Ammon's horn (tissue), 1 donor: Measurements from ENCODE around the gene PAXX.

Experiments used
- DNase-seq: peaks from one replicate; pipeline ENCODE4 v3.0.0-alpha.2; 2016; ENCODE audit warnings: low spot score

PAXX gene

DNA sequence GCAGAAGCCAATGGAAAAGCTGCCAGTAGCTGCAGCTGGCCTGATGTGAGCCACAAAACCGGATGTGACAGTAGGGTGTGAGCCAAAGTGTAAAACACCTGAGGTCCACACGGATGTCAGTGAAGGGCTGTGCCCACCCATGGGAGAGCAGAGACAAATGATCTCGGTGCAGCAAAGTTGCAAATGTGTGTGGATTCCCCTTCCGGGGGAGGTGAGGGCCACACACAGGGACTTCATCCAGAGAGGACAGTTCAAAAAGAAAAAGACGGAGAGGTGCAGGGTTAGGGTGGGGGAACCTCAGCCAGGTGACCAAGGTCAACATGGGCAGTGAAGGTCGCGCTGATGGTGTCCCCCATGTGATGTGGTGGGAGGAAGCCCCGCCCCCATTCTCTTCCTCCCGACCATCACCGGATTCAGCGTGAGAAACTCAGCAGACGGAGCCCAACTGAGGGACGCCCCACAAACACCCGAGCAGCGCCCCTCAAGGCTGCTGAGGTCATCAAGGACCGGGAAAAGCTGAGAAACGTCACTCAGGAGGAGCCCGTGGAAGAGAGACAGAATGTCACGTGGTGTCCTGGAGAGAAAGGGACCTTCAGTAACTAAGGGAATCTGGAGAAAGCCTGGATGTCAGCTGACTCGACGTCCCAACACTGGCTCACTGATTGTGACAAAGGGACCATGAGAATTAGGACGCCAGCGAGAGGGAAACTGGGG is 26.3 kb upstream of the PAXX start:
- peak; percentile 92 for DNase-seq

DNA sequence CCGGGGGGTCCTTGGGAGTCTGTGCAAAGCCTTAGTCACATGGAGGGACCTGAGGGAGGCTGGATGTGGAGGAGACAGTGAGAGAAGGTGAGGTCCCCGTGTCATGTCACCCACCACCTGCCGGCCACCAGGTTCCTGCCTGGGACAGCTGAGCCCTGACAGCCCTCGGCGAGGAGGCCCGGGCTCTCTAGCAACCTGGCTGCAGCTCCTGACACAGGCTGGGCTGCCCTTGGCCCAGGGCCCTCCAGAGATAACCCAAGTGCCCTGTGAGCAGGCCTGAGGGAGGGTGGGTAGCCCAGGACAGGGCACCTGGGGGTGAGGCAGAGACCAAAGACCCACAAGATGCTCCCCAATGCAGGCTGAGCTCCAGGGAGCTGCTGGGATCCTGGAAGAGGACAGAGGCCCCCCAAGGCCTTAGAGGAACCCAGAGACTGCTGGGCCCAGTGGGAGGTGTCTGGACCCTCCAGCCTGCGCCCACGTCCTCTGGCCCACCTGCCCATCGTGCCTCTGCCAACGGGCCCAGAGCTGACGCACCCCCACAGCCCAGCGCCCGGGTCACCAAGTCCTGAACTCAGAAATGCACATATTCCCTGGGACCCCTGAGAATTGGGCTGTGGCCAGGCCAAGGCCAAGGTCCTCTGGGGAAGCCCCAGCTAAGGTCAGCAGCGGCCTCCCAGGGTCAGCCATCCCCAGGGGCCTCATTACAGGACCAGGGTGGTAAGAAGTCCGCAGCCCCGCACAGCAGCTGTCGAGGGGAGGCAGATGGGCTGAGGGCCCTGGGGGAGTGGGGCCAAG is 23.7 kb upstream of the PAXX start:
- DNase-seq, result no peak

- no peak for DNase-seq
These were observed 23.1 kb upstream of the PAXX start for GRCh38 chr9:136969150-136969549.

- DNase-seq, result no peak
These were observed 22.4 kb upstream of the PAXX start for GRCh38 chr9:136969774-136970173.

GRCh38 chr9:136970361-136970760 is 21.9 kb upstream of the PAXX start:
- DNase-seq, result no peak

DNA sequence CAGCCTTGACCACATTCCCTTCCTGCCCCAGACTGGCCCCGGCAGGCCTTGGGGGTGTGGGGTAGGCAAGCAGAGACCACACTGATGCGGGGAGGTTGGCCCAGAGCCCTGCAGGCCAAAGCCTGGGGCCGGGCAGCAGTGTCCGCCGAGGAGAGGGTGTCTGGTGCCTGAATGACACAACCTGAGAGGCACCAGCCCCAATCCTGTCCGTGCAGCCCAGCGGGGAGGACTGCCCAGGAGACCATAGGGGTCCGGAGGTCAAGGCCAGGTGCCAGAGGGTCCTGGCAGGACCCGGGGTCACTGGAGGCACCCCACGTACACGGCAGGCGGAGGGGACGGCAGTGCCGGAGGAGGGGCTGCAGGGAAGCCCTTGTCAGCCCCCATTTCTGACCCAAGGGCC is 20.5 kb upstream of the PAXX start:
- no peak for DNase-seq

- no peak for DNase-seq
These were observed 19.9 kb upstream of the PAXX start for GRCh38 chr9:136972335-136972734.

GRCh38 chr9:136972743-136973142 is 19.5 kb upstream of the PAXX start:
- no peak for DNase-seq

DNA sequence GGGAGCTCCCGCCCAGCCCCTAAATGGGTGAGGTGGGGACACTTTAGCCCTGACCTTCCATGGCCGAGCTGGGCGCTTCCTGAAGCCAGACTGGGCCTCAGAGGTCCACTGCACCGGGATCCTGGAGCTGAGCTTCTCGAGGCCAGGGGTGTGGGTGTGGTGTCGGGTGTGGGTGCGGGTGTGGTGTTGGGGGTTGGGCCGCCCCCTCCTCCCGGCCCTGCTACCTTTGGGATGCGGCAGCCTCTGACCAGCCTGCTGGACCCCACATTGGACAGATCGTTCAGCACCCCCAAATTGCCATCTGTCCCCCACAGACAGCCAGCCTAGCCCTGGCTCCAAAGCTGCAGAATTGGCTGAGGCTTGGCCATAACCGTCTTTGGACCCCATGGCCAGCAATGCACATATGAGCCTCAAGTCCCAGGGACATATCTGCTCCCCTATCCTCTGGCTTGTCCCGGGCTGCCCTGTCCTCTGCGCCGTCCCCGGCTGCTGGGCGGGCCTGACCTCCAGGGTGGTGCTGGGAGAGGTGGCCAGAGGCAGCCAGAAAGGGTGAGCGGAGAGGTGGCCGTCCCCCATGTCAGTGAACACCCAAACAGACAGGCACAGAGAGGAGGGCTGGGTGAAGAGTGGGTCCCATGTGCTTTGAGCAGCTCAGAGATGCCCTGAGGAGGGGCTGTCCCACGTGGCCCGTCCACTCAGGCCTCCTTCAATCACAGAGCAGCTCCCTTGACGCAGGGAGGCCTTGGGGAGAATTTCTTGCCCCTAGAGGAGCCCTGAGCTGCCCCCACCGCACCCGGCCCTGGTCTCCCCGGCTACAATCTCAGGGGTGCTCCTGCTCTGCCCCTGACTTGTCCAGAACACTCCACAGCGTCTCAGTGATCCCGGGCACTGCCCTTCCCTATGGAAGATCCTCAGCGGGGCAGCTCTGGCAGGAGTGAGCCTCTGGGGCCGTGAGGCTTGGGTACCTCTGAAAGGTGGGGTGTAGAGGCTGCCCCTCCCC is 18.3 kb upstream of the PAXX start:
- DNase-seq, result no peak

DNA sequence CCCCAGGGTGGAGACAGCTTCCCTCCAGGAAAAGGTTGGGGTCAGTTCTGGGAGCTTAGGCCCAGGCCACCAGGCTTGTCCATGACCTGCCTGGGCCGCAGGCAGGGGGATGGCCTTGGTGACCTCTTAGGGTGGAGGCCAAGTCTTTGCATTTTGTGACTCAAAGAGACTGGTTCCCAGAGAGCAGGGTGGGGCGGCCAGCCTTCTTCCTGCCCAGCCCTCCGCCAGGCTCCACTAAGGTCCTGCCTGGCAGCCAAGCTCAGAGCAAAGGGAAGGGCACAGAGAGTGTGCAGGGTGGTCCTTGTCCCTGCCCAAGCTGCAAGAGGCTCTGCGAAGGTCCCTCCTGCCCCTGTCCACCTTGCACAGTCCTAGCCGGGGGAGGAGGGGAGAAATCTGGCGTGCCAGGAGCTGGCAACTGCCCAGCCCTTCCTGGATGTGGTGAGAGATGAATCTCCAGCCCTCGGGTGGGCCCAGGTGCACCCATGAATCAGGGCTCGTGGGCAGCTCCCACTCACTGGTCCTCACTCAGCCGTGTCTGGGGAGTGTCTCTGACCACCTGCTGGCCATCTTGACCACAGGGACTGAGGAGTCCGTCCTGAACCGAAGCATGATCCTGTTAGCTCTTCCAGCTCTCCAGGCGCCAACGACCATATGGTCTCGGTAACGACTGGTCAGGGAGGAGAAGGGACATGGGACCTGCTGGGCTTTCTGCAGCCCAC is 17.2 kb upstream of the PAXX start:
- no peak for DNase-seq

DNA sequence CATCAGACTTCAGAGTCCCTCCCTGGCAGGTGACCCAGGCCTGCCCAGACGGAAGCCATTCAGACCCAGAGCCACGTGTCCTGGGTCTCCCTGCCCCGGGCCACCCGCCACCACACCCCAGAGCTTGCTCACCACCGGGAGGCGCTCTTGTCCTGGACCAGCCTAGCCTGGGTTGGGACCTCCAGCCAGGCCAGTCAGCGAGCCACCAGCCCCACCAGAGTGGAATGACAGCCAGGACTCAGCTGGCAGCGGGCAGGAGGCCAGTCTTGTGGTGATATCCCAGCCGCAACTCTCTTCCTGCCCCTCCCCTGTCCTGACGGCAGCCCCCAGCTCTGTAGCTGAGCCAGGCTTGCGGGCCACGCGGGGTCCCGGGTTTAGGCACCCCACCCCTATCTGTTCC is 16.6 kb upstream of the PAXX start:
- DNase-seq, result peak; percentile 91

- DNase-seq, result peak; percentile 97
These were observed 15.0 kb upstream of the PAXX start, which contains the start of gene PTGDS for GRCh38 chr9:136977223-136977622. PTGDS (plus strand) TSS chr9:136977504; CDS start chr9:136977579, 75 bp downstream.

DNA sequence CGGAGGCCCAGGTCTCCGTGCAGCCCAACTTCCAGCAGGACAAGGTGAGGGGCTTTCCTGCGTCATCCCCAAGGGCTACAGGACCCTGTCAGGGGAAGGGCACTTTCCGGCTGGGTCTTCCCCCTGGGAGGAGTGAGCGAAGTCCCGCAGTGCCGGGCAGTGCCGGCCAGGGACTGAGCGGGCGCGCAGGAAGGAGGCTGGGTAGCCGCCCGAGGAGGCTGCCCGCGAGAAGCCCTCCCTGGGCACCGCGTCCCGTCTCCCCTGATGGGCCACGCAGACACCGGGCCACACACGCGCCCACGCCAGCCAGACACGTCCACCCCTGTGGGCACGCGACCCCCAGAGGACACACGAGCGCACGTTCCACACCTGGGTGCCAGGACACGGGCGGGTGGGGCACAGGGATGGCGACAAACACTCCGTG is 14.6 kb upstream of the PAXX start:
- peak; percentile 45 for DNase-seq

DNA sequence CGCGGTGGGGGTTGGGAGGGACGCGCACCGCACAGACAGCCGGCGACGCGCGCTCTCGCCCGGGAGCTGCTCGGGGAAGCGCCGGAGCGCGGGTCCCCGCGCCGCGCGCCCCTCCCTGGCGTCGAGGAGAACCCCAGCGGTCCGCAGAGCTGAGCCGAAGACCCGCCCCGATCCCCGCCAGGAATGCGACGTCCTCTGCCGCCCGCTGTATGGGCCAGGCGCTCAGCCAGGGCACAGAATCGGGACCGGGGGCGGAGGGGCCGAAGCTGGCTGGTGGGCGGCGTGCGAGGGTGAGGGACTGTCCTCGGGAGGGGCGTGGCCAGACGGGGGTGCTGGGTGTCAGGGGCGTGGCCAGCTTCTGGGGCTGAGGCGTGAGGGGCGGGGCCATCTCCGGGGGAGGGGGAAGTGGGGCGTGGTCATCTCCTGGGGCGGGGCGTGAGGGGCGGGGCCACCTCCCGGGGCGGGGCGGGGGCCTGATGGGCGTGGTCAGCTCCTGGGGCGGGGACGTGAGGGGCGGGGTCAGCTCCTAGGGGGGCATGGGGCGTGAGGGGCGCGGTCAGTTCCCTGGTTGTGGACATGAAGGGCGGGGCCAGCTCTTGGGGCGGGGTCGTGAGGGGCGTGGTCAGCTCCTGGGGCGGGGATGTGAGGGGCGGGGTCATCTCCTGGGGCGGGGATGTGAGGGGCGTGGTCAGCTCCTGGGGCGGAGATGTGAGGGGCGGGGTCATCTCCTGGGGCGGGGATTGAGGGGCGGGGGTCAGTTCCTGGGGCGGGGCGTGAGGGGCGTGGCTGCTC is 14.0 kb upstream of the PAXX start:
- peak; percentile 95 for DNase-seq

DNA sequence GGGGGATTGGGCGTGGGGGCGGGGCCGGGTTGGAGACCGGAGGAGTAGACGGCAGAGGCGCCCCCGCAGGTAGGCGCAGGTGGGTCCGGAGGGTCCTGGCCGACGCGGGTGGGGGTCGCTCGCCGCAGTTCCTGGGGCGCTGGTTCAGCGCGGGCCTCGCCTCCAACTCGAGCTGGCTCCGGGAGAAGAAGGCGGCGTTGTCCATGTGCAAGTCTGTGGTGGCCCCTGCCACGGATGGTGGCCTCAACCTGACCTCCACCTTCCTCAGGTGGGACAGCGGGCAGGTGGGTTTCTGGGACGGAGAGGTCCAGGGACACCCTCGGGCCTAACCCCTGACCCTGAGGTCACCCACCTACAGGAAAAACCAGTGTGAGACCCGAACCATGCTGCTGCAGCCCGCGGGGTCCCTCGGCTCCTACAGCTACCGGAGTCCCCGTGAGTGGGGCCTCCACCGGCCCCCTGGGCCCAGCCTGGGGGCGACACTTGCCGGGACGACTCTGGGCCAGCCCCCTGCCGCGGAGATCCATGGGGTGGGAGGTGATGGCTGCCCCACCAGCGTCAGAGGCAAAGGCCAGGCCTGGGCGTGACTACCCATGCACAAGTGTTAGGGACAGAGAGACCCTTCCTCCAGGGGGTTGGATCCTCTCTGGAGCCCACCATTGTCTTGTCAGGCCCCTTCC is 13.2 kb upstream of the PAXX start:
- DNase-seq, result no peak

- no peak for DNase-seq
These were observed 12.2 kb upstream of the PAXX start for GRCh38 chr9:136979769-136980587.

DNA sequence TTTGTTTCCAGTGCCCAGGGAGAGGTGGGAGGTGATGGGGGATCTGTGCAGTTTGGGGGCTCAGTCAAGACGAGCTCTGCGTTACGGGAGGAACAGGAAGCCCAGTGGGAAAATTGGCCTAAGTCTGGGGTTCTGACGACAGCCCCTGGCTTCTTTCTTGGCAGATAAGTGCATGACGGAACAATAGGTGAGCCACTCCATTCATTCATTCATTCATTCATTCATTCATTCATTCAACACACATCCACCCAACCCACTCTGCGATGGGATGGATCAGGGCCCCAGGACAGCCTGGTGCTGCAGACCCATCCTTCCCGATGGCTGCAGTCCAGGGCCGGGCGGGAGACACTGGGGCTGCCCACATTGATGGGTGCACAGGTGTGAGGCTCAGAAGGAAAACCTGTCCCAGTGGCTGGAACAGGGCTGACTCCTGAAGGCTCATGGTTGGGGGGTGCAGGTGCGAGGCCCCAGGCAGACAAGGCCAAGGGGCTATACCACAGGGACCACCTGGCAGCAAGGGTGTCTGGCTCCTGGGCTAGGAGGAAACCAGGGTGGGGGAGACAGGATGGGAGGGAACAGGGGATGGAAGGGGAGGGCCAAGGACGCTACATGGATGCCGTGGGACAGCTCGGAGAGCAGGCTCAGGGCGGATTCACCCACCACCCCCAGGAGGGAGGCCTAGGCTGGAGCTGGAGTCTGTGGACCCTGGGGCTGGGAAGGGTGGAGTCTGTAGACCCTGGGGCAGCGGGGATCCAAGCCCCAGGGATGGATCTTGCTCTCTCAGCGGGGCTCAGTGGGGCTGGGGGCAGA is 11.3 kb upstream of the PAXX start:
- no peak for DNase-seq

GRCh38 chr9:136981588-136982231 is 10.5 kb upstream of the PAXX start:
- DNase-seq, result peak; percentile 74
